Natural killer cell (primary cell): ENCODE measurements around the gene PTPRN2. TPM values are rescaled to one million over a fixed set of nuclear protein-coding genes. Genes with fewer than 3 reads are reported as not detected.

Experiments
- ATAC-seq, 3 donors: fragments of 150-1000 bp in 2 of 3; fragments of 200-7000 bp in 1 of 3; cut with Tn5 transposase; 1 replicate in 1 of 3; 2 replicates in 2 of 3; pipeline ENCODE4 v1.10.0; 2021; ENCODE audit warnings: mild to moderate bottlenecking in 2 of 3, moderate library complexity in 2 of 3
- DNase-seq, 2 donors: peaks; one replicate each; pipeline versions ENCODE4 v3.0.0 to v3.0.0-alpha.2; 2013 to 2021; ENCODE audit warnings: mixed read lengths in 1 of 2
- H3K27ac ChIP-seq: one replicate; pipeline ENCODE4 v1.5.1; 2013; ENCODE audit warnings: mild to moderate bottlenecking, low read length
- H3K27me3 ChIP-seq: one replicate; pipeline ENCODE4 v1.6.1; 2013; ENCODE audit warnings: low read length; ENCODE audit not compliant: control insufficient read depth, insufficient read depth
- H3K36me3 ChIP-seq: one replicate; pipeline ENCODE4 v1.6.1; 2013; ENCODE audit warnings: low read length; ENCODE audit not compliant: control insufficient read depth, insufficient read depth
- H3K4me1 ChIP-seq: one replicate; pipeline ENCODE4 v1.6.1; 2013; ENCODE audit warnings: low read length; ENCODE audit not compliant: control insufficient read depth, insufficient read depth
- H3K4me3 ChIP-seq: one replicate; pipeline ENCODE4 v1.5.1; 2013; ENCODE audit warnings: low read length
- H3K9me3 ChIP-seq: one replicate; pipeline ENCODE4 v1.6.1; 2013; ENCODE audit warnings: low read length; ENCODE audit not compliant: control insufficient read depth, insufficient read depth
- H3K27ac Mint-ChIP-seq, 2 donors: one replicate each; pipeline ENCODE4 v1.8.0; 2022; ENCODE audit warnings: mild to moderate bottlenecking in 2 of 2, mixed read lengths in 2 of 2, moderate library complexity in 1 of 2
- H3K27me3 Mint-ChIP-seq, 2 donors: one replicate each; pipeline ENCODE4 v1.8.0; 2022; ENCODE audit warnings: low read depth in 2 of 2, mixed read lengths in 2 of 2
- H3K36me3 Mint-ChIP-seq: one replicate; pipeline ENCODE4 v1.8.0; 2022; ENCODE audit warnings: mixed read lengths
- H3K4me1 Mint-ChIP-seq, 2 donors: one replicate each; pipeline ENCODE4 v1.8.0; 2022; ENCODE audit warnings: mixed read lengths in 2 of 2
- H3K4me3 Mint-ChIP-seq: one replicate; pipeline ENCODE4 v1.8.0; 2022; ENCODE audit warnings: mild to moderate bottlenecking, moderate library complexity, mixed read lengths
- H3K9me3 Mint-ChIP-seq, 2 donors: one replicate each; pipeline ENCODE4 v1.8.0; 2022; ENCODE audit warnings: mixed read lengths in 2 of 2
- WGBS: methylation state at CpG from one replicate; pipeline ENCODE4 v1.1.7; 2013; ENCODE audit warnings: missing lambda C conversion rate; ENCODE audit not compliant: insufficient coverage; 5-methylcytosine and 5-hydroxymethylcytosine counted together
- intact Hi-C: fragments of 100-400 bp; cut with micrococcal nuclease; formaldehyde crosslinking; loops from one replicate; pipeline ENCODE4 v1.14.2; 2022
- total RNA-seq, 4 donors: library from RNA; stranded (reverse); fragments of 120-200 nt in 1 of 4; gene quantifications; one replicate each; pipeline versions ENCODE4 v1.2.3 to v1.2.4, GENCODE V29; 2013 to 2022
- TF ChIP-seq, protein P1 (sequence below): fragments of 200-600 bp; IDR thresholded peaks from one replicate; pipeline ENCODE4 v1.8.0; 2022; ENCODE audit warnings: antibody characterized with exemption

PTPRN2 gene
- total RNA-seq, 3 donors from 2014 or later (not counting 1 experiment from before 2014, with no cell fraction given): 1.3 to 2.5 (median 1.9) TPM

DNA sequence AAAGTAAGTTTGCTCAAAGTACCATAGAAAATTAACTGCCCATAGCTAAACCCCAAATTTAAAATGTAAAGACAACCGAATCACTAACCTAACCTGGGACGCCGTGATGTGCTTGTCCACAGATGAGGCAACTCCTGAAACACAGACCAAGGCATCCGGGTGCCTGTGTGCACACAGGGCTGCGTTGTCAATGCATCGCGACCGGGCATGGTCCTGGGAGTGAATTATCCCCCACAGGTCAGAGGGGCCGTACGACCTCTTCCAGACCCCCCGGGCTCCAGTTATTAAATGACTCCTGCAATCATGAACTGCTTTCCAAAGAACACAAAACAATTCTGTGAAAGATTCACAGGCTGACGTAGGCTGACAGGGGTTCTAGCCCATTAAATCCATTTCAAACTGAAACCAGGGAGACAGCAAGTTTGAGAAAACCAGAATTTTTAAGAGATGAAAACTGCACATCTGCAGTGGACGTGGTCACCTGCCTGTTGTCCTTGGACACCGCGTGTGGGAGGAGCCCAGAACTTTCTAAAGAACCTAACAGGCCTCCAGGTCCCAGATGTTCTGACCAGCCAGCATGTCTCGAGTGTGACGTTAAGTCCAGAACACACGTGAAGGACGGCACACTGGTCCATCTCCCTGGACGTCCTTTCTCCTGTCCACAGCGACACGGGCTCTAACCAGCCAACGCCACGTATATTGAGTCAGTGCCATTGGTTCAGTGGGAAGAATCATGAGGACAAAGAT is 953.0 kb downstream of the PTPRN2 start:
- no peak for DNase-seq

DNA sequence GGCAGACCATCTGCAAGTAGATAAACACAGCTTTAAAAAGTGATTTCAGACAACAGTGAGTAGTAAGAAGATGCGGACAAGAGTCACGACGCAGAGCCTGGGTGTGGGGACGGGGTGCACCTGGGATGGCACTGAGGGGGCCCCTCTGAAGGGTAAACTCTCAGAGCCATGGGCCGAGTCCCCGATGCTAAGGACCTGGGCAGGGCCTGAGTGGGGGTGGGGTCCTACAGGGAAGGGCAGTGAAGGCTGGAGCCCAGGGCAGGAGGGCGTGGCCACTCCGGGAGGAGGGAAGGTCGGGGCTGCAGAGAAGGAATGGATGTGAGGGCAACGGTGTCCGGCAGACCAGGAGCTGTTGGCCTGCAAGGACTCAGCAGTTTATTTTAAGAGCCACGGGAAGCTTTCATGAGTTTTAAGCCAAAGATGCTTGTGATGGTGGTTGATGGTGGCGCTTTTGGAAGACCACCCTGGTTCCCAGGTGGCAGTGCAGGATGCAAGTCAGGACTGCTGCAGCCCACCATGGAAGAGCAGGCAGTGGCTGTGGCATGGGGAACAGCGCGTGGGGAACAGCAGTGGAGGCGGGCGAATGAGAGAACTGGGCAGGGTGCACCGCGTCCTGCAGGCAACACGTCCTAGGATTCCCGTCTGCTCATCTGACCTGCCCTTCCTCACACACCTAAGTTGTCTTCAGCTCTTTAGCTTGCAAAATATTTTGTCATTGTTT is 954.0 kb downstream of the PTPRN2 start:
- no peaks in the 10 kb centered on the region for H3K9me3 ChIP-seq
- H3K36me3 Mint-ChIP-seq: no peaks in the 10 kb centered on the region
- H3K9me3 Mint-ChIP-seq: no peaks in the 10 kb centered on the region
- intact Hi-C loops: no loop called here
- H3K27ac Mint-ChIP-seq: no peak overlapping the region
- no peaks in the 10 kb centered on the region for H3K36me3 ChIP-seq
- H3K4me3 Mint-ChIP-seq: no peak overlapping the region
- H3K27me3 Mint-ChIP-seq: peaks cover 20 to 43% of the 10 kb centered on the region in 2 donors
- no peak for ATAC-seq
- H3K27ac ChIP-seq: no peak overlapping the region
- 87% methylated on average over 21 of the region's 21 CpGs for WGBS
- TF ChIP-seq, protein P1, sequence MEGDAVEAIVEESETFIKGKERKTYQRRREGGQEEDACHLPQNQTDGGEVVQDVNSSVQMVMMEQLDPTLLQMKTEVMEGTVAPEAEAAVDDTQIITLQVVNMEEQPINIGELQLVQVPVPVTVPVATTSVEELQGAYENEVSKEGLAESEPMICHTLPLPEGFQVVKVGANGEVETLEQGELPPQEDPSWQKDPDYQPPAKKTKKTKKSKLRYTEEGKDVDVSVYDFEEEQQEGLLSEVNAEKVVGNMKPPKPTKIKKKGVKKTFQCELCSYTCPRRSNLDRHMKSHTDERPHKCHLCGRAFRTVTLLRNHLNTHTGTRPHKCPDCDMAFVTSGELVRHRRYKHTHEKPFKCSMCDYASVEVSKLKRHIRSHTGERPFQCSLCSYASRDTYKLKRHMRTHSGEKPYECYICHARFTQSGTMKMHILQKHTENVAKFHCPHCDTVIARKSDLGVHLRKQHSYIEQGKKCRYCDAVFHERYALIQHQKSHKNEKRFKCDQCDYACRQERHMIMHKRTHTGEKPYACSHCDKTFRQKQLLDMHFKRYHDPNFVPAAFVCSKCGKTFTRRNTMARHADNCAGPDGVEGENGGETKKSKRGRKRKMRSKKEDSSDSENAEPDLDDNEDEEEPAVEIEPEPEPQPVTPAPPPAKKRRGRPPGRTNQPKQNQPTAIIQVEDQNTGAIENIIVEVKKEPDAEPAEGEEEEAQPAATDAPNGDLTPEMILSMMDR: no peak
- no peaks in the 10 kb centered on the region for H3K4me1 ChIP-seq
- no peaks in the 10 kb centered on the region for H3K4me1 Mint-ChIP-seq
- H3K27me3 ChIP-seq: no peaks in the 10 kb centered on the region
- no peak for DNase-seq
- H3K4me3 ChIP-seq: no peak overlapping the region

More for the DNA sequence above, 953.0 kb downstream of the PTPRN2 start:
- H3K27ac Mint-ChIP-seq: no peak overlapping the region
- H3K4me3 Mint-ChIP-seq: no peak overlapping the region
- no peaks in the 10 kb centered on the region for H3K27me3 ChIP-seq
- no peaks in the 10 kb centered on the region for H3K9me3 ChIP-seq
- no peaks in the 10 kb centered on the region for H3K4me1 Mint-ChIP-seq
- no peak for ATAC-seq
- TF ChIP-seq, protein P1: no peak
- intact Hi-C loops: no loop called here
- no peaks in the 10 kb centered on the region for H3K36me3 Mint-ChIP-seq
- H3K27me3 Mint-ChIP-seq: peaks cover 19 to 43% of the 10 kb centered on the region in 2 donors
- H3K4me1 ChIP-seq: no peaks in the 10 kb centered on the region
- H3K9me3 Mint-ChIP-seq: peaks cover 0 to 2% of the 10 kb centered on the region in 2 donors
- 90% methylated on average over 24 of the region's 24 CpGs for WGBS
- H3K4me3 ChIP-seq: no peak overlapping the region
- H3K36me3 ChIP-seq: no peaks in the 10 kb centered on the region
- H3K27ac ChIP-seq: no peak overlapping the region

DNA sequence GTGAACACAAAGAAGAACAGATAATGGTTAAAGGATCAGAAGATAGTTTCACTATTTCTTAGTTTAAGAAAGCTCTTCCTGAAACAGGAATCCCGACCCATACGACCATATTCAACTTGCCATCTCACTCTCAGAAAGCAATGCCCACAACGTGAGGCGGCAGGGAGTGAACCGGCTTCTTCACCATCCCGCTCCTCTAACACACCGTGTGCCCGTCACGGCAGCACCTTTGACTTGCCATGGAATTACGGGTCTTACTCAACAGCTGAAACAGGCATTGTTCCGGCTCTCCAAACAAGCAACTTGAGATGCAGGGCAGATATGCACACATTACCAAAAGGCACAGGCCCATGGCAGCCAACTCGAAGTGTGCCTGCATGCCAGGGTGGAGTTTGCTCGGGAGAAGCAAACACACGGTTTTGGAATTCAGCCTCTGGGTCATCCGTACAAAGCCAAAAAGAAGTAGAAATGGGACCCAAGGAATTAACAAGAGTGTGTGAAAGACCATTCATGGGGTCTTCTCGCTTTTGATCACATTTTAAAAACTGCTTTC is 957.2 kb downstream of the PTPRN2 start:
- Histone ChIP-seq H3K4me3 (no peak overlapping the region), H3K27ac (no peak overlapping the region), H3K36me3 (no peaks in the 10 kb centered on the region), H3K27me3 (no peaks in the 10 kb centered on the region), H3K9me3 (no peaks in the 10 kb centered on the region), H3K4me1 (peaks cover 4% of the 10 kb centered on the region)
- H3K9me3 Mint-ChIP-seq: no peaks in the 10 kb centered on the region
- WGBS: 84% methylated on average over 16 of the region's 16 CpGs
- intact Hi-C loops: no loop called here
- H3K4me1 Mint-ChIP-seq: peaks cover 0 to 4% of the 10 kb centered on the region in 2 donors
- no peaks in the 10 kb centered on the region for H3K36me3 Mint-ChIP-seq
- ATAC-seq (no peak), DNase-seq (no peak)
- TF ChIP-seq, protein P1: no peak
- no peak overlapping the region for H3K27ac Mint-ChIP-seq
- H3K4me3 Mint-ChIP-seq: no peak overlapping the region
- peaks cover 31 to 51% of the 10 kb centered on the region in 2 donors for H3K27me3 Mint-ChIP-seq
